Measurements from ENCODE around the gene CEP95.

The CEP95 gene

GRCh38 chr17:64536913-64537312 is 30.1 kb downstream of the CEP95 start:
- Histone ChIP-seq H3K4me1 (ENCODE audit: control insufficient read depth in 1 of 2, insufficient read depth in 2 of 2, low read length in 2 of 2) (no peaks in the 10 kb centered on the region), H3K27ac (ENCODE audit: low read depth, low read length) (no peak overlapping the region), H3K36me3 (ENCODE audit: control insufficient read depth in 1 of 2, insufficient read depth in 2 of 2, low read length in 2 of 2) (peaks cover 43 to 79% of the 10 kb centered on the region in 2 donors), H3K9ac (ENCODE audit: low read depth in 1 of 2, low read length in 2 of 2) (no peak overlapping the region), H3K4me3 (ENCODE audit: low read depth in 1 of 2, low read length in 2 of 2) (no peak overlapping the region), H3K27me3 (ENCODE audit: control insufficient read depth in 1 of 2, insufficient read depth in 2 of 2, low read length in 2 of 2) (no peaks in the 10 kb centered on the region), H3K9me3 (ENCODE audit: control insufficient read depth in 1 of 2, low read length in 2 of 2) (no peaks in the 10 kb centered on the region)

- H3K27ac ChIP-seq (ENCODE audit: low read depth, low read length) = no peak overlapping the region
- H3K4me1 ChIP-seq (ENCODE audit: control insufficient read depth in 1 of 2, insufficient read depth in 2 of 2, low read length in 2 of 2) = no peaks in the 10 kb centered on the region
- H3K27me3 ChIP-seq (ENCODE audit: control insufficient read depth in 1 of 2, insufficient read depth in 2 of 2, low read length in 2 of 2) = no peaks in the 10 kb centered on the region
- H3K4me3 ChIP-seq (ENCODE audit: low read depth in 1 of 2, low read length in 2 of 2) = no peak overlapping the region
- H3K9ac ChIP-seq (ENCODE audit: low read depth in 1 of 2, low read length in 2 of 2) = no peak overlapping the region
- H3K9me3 ChIP-seq (ENCODE audit: control insufficient read depth in 1 of 2, low read length in 2 of 2) = no peaks in the 10 kb centered on the region
- peaks cover 40 to 79% of the 10 kb centered on the region in 2 donors for H3K36me3 ChIP-seq (ENCODE audit: control insufficient read depth in 1 of 2, insufficient read depth in 2 of 2, low read length in 2 of 2)
Measured at GRCh38 chr17:64537488-64537887, 30.7 kb downstream of the CEP95 start.

GRCh38 chr17:64538508-64539130 is 31.8 kb downstream of the CEP95 start:
- no peaks in the 10 kb centered on the region for H3K4me1 ChIP-seq (ENCODE audit: control insufficient read depth in 1 of 2, insufficient read depth in 2 of 2, low read length in 2 of 2)
- H3K27me3 ChIP-seq (ENCODE audit: control insufficient read depth in 1 of 2, insufficient read depth in 2 of 2, low read length in 2 of 2) = no peaks in the 10 kb centered on the region
- no peaks in the 10 kb centered on the region for H3K9me3 ChIP-seq (ENCODE audit: control insufficient read depth in 1 of 2, low read length in 2 of 2)
- H3K27ac ChIP-seq (ENCODE audit: low read depth, low read length) = no peak overlapping the region
- H3K36me3 ChIP-seq (ENCODE audit: control insufficient read depth in 1 of 2, insufficient read depth in 2 of 2, low read length in 2 of 2) = peaks cover 34 to 68% of the 10 kb centered on the region in 2 donors
- H3K4me3 ChIP-seq (ENCODE audit: low read depth in 1 of 2, low read length in 2 of 2) = no peak overlapping the region
- H3K9ac ChIP-seq (ENCODE audit: low read depth in 1 of 2, low read length in 2 of 2) = no peak overlapping the region

GRCh38 chr17:64540118-64540776 is 33.5 kb downstream of the CEP95 start:
- no peaks in the 10 kb centered on the region for H3K27me3 ChIP-seq (ENCODE audit: control insufficient read depth in 1 of 2, insufficient read depth in 2 of 2, low read length in 2 of 2)
- no peaks in the 10 kb centered on the region for H3K4me1 ChIP-seq (ENCODE audit: control insufficient read depth in 1 of 2, insufficient read depth in 2 of 2, low read length in 2 of 2)
- H3K27ac ChIP-seq (ENCODE audit: low read depth, low read length) = no peak overlapping the region
- H3K9me3 ChIP-seq (ENCODE audit: control insufficient read depth in 1 of 2, low read length in 2 of 2) = no peaks in the 10 kb centered on the region
- no peak overlapping the region for H3K4me3 ChIP-seq (ENCODE audit: low read depth in 1 of 2, low read length in 2 of 2)
- peaks cover 21 to 55% of the 10 kb centered on the region in 2 donors for H3K36me3 ChIP-seq (ENCODE audit: control insufficient read depth in 1 of 2, insufficient read depth in 2 of 2, low read length in 2 of 2)
- no peak overlapping the region for H3K9ac ChIP-seq (ENCODE audit: low read depth in 1 of 2, low read length in 2 of 2)

- H3K4me1 ChIP-seq (ENCODE audit: control insufficient read depth in 1 of 2, insufficient read depth in 2 of 2, low read length in 2 of 2) = no peaks in the 10 kb centered on the region
- no peak overlapping the region for H3K9ac ChIP-seq (ENCODE audit: low read depth in 1 of 2, low read length in 2 of 2)
- H3K4me3 ChIP-seq (ENCODE audit: low read depth in 1 of 2, low read length in 2 of 2) = no peak overlapping the region
- no peak overlapping the region for H3K27ac ChIP-seq (ENCODE audit: low read depth, low read length)
- no peaks in the 10 kb centered on the region for H3K27me3 ChIP-seq (ENCODE audit: control insufficient read depth in 1 of 2, insufficient read depth in 2 of 2, low read length in 2 of 2)
- peaks cover 31 to 58% of the 10 kb centered on the region in 2 donors for H3K36me3 ChIP-seq (ENCODE audit: control insufficient read depth in 1 of 2, insufficient read depth in 2 of 2, low read length in 2 of 2)
- no peaks in the 10 kb centered on the region for H3K9me3 ChIP-seq (ENCODE audit: control insufficient read depth in 1 of 2, low read length in 2 of 2)
Measured at GRCh38 chr17:64544742-64545141, 38.0 kb downstream of the CEP95 start.

GRCh38 chr17:64546716-64547115 is 39.9 kb downstream of the CEP95 start:
- no peak overlapping the region for H3K9ac ChIP-seq (ENCODE audit: low read depth in 1 of 2, low read length in 2 of 2)
- H3K4me1 ChIP-seq (ENCODE audit: control insufficient read depth in 1 of 2, insufficient read depth in 2 of 2, low read length in 2 of 2) = no peaks in the 10 kb centered on the region
- no peak overlapping the region for H3K27ac ChIP-seq (ENCODE audit: low read depth, low read length)
- H3K9me3 ChIP-seq (ENCODE audit: control insufficient read depth in 1 of 2, low read length in 2 of 2) = no peaks in the 10 kb centered on the region
- H3K4me3 ChIP-seq (ENCODE audit: low read depth in 1 of 2, low read length in 2 of 2) = no peak overlapping the region
- H3K27me3 ChIP-seq (ENCODE audit: control insufficient read depth in 1 of 2, insufficient read depth in 2 of 2, low read length in 2 of 2) = no peaks in the 10 kb centered on the region
- peaks cover 26 to 60% of the 10 kb centered on the region in 2 donors for H3K36me3 ChIP-seq (ENCODE audit: control insufficient read depth in 1 of 2, insufficient read depth in 2 of 2, low read length in 2 of 2)

GRCh38 chr17:64547319-64547718 is 40.5 kb downstream of the CEP95 start:
- Histone ChIP-seq H3K27ac (ENCODE audit: low read depth, low read length) (no peak overlapping the region), H3K9ac (ENCODE audit: low read depth in 1 of 2, low read length in 2 of 2) (no peak overlapping the region), H3K4me1 (ENCODE audit: control insufficient read depth in 1 of 2, insufficient read depth in 2 of 2, low read length in 2 of 2) (no peaks in the 10 kb centered on the region), H3K9me3 (ENCODE audit: control insufficient read depth in 1 of 2, low read length in 2 of 2) (no peaks in the 10 kb centered on the region), H3K27me3 (ENCODE audit: control insufficient read depth in 1 of 2, insufficient read depth in 2 of 2, low read length in 2 of 2) (no peaks in the 10 kb centered on the region), H3K4me3 (ENCODE audit: low read depth in 1 of 2, low read length in 2 of 2) (no peak overlapping the region), H3K36me3 (ENCODE audit: control insufficient read depth in 1 of 2, insufficient read depth in 2 of 2, low read length in 2 of 2) (peaks cover 22 to 56% of the 10 kb centered on the region in 2 donors)

GRCh38 chr17:64551461-64551860 is 44.7 kb downstream of the CEP95 start:
- Histone ChIP-seq H3K27ac (ENCODE audit: low read depth, low read length) (no peak overlapping the region), H3K9me3 (ENCODE audit: control insufficient read depth in 1 of 2, low read length in 2 of 2) (no peaks in the 10 kb centered on the region), H3K9ac (ENCODE audit: low read depth in 1 of 2, low read length in 2 of 2) (no peak overlapping the region), H3K4me3 (ENCODE audit: low read depth in 1 of 2, low read length in 2 of 2) (no peak overlapping the region), H3K36me3 (ENCODE audit: control insufficient read depth in 1 of 2, insufficient read depth in 2 of 2, low read length in 2 of 2) (peaks cover 18 to 59% of the 10 kb centered on the region in 2 donors), H3K4me1 (ENCODE audit: control insufficient read depth in 1 of 2, insufficient read depth in 2 of 2, low read length in 2 of 2) (no peaks in the 10 kb centered on the region), H3K27me3 (ENCODE audit: control insufficient read depth in 1 of 2, insufficient read depth in 2 of 2, low read length in 2 of 2) (no peaks in the 10 kb centered on the region)

- H3K4me3 ChIP-seq (ENCODE audit: low read depth in 1 of 2, low read length in 2 of 2) = no peak overlapping the region
- H3K27me3 ChIP-seq (ENCODE audit: control insufficient read depth in 1 of 2, insufficient read depth in 2 of 2, low read length in 2 of 2) = no peaks in the 10 kb centered on the region
- no peak overlapping the region for H3K9ac ChIP-seq (ENCODE audit: low read depth in 1 of 2, low read length in 2 of 2)
- H3K4me1 ChIP-seq (ENCODE audit: control insufficient read depth in 1 of 2, insufficient read depth in 2 of 2, low read length in 2 of 2) = no peaks in the 10 kb centered on the region
- H3K36me3 ChIP-seq (ENCODE audit: control insufficient read depth in 1 of 2, insufficient read depth in 2 of 2, low read length in 2 of 2) = peaks cover 3 to 46% of the 10 kb centered on the region in 2 donors
- no peak overlapping the region for H3K27ac ChIP-seq (ENCODE audit: low read depth, low read length)
- no peaks in the 10 kb centered on the region for H3K9me3 ChIP-seq (ENCODE audit: control insufficient read depth in 1 of 2, low read length in 2 of 2)
Measured at GRCh38 chr17:64554028-64554637, 47.4 kb downstream of the CEP95 start.

GRCh38 chr17:64555281-64555680 is 48.5 kb downstream of the CEP95 start:
- H3K4me1 ChIP-seq (ENCODE audit: control insufficient read depth in 1 of 2, insufficient read depth in 2 of 2, low read length in 2 of 2) = no peaks in the 10 kb centered on the region
- H3K4me3 ChIP-seq (ENCODE audit: low read depth in 1 of 2, low read length in 2 of 2) = no peak overlapping the region
- no peak overlapping the region for H3K27ac ChIP-seq (ENCODE audit: low read depth, low read length)
- H3K9me3 ChIP-seq (ENCODE audit: control insufficient read depth in 1 of 2, low read length in 2 of 2) = no peaks in the 10 kb centered on the region
- no peak overlapping the region for H3K9ac ChIP-seq (ENCODE audit: low read depth in 1 of 2, low read length in 2 of 2)
- no peaks in the 10 kb centered on the region for H3K27me3 ChIP-seq (ENCODE audit: control insufficient read depth in 1 of 2, insufficient read depth in 2 of 2, low read length in 2 of 2)
- H3K36me3 ChIP-seq (ENCODE audit: control insufficient read depth in 1 of 2, insufficient read depth in 2 of 2, low read length in 2 of 2) = peaks cover 3 to 38% of the 10 kb centered on the region in 2 donors
